Mucosa of descending colon (tissue), 3 donors: Measurements from ENCODE around the gene ANKRD63. TPM values are rescaled to one million over a fixed set of nuclear protein-coding genes. Genes with fewer than 3 reads are reported as not detected.

Experiments used
- ATAC-seq: fragments of 200-7000 bp; cut with Tn5 transposase; one replicate; pipeline ENCODE4 v1.9.1; 2020; ENCODE audit warnings: mild to moderate bottlenecking, moderate library complexity
- DNase-seq, 3 donors: peaks; one replicate each; pipeline ENCODE4 v3.0.0-alpha.2; 2020
- H3K36me3 ChIP-seq: fragments of 200-600 bp; one replicate; pipeline ENCODE4 v1.8.0; 2021; ENCODE audit warnings: low read depth, mild to moderate bottlenecking
- H3K4me1 ChIP-seq: fragments of 200-600 bp; one replicate; pipeline ENCODE4 v1.8.0; 2021; ENCODE audit warnings: low read depth, mild to moderate bottlenecking
- H3K4me3 ChIP-seq: fragments of 200-600 bp; one replicate; pipeline ENCODE4 v1.8.0; 2021; ENCODE audit warnings: mild to moderate bottlenecking
- H3K9me3 ChIP-seq: fragments of 200-600 bp; one replicate; pipeline ENCODE4 v1.8.0; 2021; ENCODE audit warnings: mild to moderate bottlenecking
- CTCF ChIP-seq: fragments of 200-600 bp; IDR thresholded peaks from one replicate; pipeline ENCODE4 v1.8.0; 2022; ENCODE audit warnings: antibody characterized with exemption, mild to moderate bottlenecking
- intact Hi-C, 2 donors: fragments of 100-400 bp; cut with DNase I in 1 of 2; cut with micrococcal nuclease in 1 of 2; formaldehyde crosslinking; loops; one replicate each; pipeline versions ENCODE4 v1.11.0 to v1.11.1; 2022; cut with DNase I, micrococcal nuclease
- total RNA-seq, 3 donors: library from RNA; stranded (reverse); fragmentation: NEBNext Ultra II Directional in 2 of 3; extraction: Animal tissue kit (Norgen Biotek cat#: 25700) in 2 of 3; gene quantifications; one replicate each; pipeline versions ENCODE4 v1.2.1 to v1.2.4, GENCODE V29; 2021 to 2023
- donor health status: DM: no; HTN: no; CAD: no; lungs with moderate emphysema.
- donor health status: DM: no; HTN: no; CAD: no.
- donor health status: DM: no; HTN: yes; CAD: no.

The ANKRD63 gene
- total RNA-seq, 3 donors from 2014 or later: 0.25 TPM; not detected in 2

GRCh38 chr15:40317580-40317979, 34.7 kb upstream of the ANKRD63 start:
- Histone ChIP-seq H3K9me3 (no peaks in the 10 kb centered on the region), H3K36me3 (no peaks in the 10 kb centered on the region), H3K4me1 (peaks cover 8% of the 10 kb centered on the region), H3K4me3 (no peak overlapping the region)
- intact Hi-C loops: no loop called here
- ATAC-seq: no peak
- TF ChIP-seq CTCF: no peak
- no peak for DNase-seq

DNA sequence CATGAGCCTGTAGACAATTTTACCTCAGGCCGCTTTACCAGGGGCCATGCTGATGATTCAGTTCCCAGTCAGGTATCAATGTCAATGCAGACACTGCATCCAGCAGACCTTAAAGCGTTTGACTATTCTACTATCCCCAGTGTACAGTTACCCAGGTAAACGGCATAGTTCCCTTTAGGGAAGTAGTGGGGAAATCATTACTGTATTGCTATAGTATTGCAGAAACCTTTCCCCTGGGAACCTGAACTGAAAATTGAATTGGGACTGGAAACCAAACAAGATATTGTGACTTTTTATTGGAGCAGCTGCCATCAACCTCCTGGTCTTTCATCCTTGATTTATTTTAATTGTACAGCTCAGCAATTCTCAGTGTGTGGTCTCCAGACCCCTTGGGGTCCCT, 34.1 kb upstream of the ANKRD63 start:
- Histone ChIP-seq H3K9me3 (no peaks in the 10 kb centered on the region), H3K4me3 (no peak overlapping the region), H3K36me3 (no peaks in the 10 kb centered on the region), H3K4me1 (peaks cover 5% of the 10 kb centered on the region)
- no peak for TF ChIP-seq CTCF
- intact Hi-C loops: no loop called here
- no peak for DNase-seq
- no peak for ATAC-seq

DNA sequence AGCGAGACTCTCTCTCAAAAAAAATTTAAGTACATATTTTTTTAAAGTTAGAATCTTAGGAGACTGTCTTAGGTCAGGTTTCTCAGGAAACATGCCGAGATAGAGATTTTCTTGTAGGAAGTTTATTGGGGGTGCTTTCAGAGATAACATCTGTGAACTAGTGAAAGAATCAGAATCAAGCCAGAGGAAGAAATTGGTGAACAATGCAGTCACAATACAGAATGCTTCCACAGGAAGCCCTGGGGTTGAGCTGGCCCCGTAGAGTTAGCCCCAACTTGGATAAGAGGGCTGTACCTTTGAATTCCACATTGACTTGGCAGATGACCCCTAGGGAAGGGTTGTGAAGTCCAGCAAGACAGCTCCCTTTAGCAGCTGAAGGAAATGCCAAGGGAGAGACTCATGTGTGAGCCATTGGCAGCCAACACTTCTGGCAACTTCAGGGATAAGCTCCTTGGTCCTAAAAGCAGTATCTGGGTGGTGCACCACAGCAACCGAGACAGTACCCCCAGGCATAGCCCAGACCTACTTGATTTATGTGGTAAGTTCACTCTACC, 31.9 kb upstream of the ANKRD63 start:
- DNase-seq: no peak
- Histone ChIP-seq H3K36me3 (no peaks in the 10 kb centered on the region), H3K9me3 (no peaks in the 10 kb centered on the region), H3K4me1 (peaks cover 5% of the 10 kb centered on the region), H3K4me3 (no peak overlapping the region)
- ATAC-seq: no peak
- intact Hi-C loops: no loop called here
- TF ChIP-seq CTCF: no peak

GRCh38 chr15:40313531-40314398, 30.9 kb upstream of the ANKRD63 start:
- no peak for TF ChIP-seq CTCF
- H3K4me3 ChIP-seq: no peak overlapping the region
- no peaks in the 10 kb centered on the region for H3K9me3 ChIP-seq
- no peaks in the 10 kb centered on the region for H3K36me3 ChIP-seq
- intact Hi-C loops: no loop called here
- peaks cover 5% of the 10 kb centered on the region for H3K4me1 ChIP-seq
- DNase-seq (peak in 2 of 3 donors; percentile 65 to 91), ATAC-seq (peak; percentile 86)

DNA sequence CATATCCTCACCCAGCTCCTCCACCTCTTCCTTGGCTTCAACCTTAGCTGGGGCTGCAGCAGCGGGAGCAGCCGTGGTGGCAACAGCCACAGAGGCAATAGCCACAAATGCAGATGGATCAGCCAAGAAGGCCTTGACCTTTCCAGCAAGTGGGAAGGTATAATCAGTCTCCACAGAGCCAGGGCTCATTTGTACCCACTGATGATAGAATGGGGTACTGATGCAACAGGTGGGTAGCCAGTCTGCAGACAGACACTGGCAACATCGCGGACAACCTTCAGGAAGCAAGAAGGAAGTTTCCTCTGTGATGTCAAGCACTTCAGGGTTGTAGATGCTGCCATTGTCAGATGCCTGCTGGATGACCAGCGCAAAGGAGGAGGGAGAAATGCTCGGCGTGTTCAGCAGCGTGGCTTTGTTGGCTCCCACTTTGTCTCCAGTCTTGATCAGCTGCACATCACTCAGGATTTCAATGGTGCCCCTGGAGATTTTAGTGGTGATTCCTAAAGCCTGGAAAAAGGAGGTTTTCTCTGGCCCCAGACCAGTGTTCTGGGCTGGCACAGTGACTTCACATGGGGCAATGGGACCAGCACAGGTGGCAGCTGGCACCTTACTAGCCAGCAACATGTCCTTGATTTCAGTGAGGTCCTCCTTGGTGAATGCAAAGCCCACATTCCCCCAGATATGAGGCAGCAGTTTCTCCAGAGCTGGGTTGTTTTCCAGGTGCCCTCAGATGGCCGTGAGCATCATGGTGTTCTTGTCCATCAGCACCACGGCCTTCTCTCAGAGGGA, 29.7 kb upstream of the ANKRD63 start:
- ATAC-seq: no peak
- Histone ChIP-seq H3K4me3 (no peak overlapping the region), H3K4me1 (peaks cover 5% of the 10 kb centered on the region), H3K9me3 (no peaks in the 10 kb centered on the region), H3K36me3 (no peaks in the 10 kb centered on the region)
- peak in 1 of 3 donors; percentile 14 for DNase-seq
- no peak for TF ChIP-seq CTCF
- intact Hi-C loops: no loop called here
